Spleen (tissue), 11 donors: ENCODE measurements around the gene ACOT12. TPM values are rescaled to one million over a fixed set of nuclear protein-coding genes. Genes with fewer than 3 reads are reported as not detected.

Source experiments
- DNase-seq: peaks from one replicate; pipeline ENCODE4 v3.0.0-alpha.2; 2020
- H3K27ac ChIP-seq, 8 donors: fragments of 200-600 bp; sonication (generic) in 7 of 8; 1 replicate in 4 of 8; 2 replicates in 4 of 8; pipeline versions ENCODE4 v1.5.0 to v1.8.0; 2016 to 2021; ENCODE audit warnings: inconsistent platforms in 4 of 8, mild to moderate bottlenecking in 4 of 8, moderate library complexity in 1 of 8
- H3K27me3 ChIP-seq, 7 donors: fragments of 200-600 bp; sonication (generic) in 6 of 7; replicated peaks in 1 of 7; 1 replicate in 4 of 7; 2 replicates in 3 of 7; pipeline versions ENCODE4 v1.5.0 to v1.8.0; 2016 to 2021; ENCODE audit warnings: inconsistent platforms in 3 of 7, mild to moderate bottlenecking in 1 of 7
- H3K36me3 ChIP-seq, 6 donors: fragments of 200-600 bp; sonication (generic) in 5 of 6; 1 replicate in 4 of 6; 2 replicates in 2 of 6; pipeline versions ENCODE4 v1.5.0 to v1.8.0; 2016 to 2021; ENCODE audit warnings: inconsistent platforms in 2 of 6
- H3K4me1 ChIP-seq, 6 donors: fragments of 200-600 bp; sonication (generic) in 5 of 6; 1 replicate in 3 of 6; 2 replicates in 3 of 6; pipeline versions ENCODE4 v1.5.0 to v1.8.0; 2016 to 2021; ENCODE audit warnings: inconsistent platforms in 3 of 6
- H3K4me3 ChIP-seq, 8 donors: fragments of 200-600 bp; sonication (generic) in 7 of 8; 1 replicate in 4 of 8; 2 replicates in 4 of 8; pipeline versions ENCODE4 v1.5.0 to v1.8.0; 2016 to 2021; ENCODE audit warnings: inconsistent platforms in 4 of 8, mild to moderate bottlenecking in 4 of 8, moderate library complexity in 2 of 8
- H3K9me3 ChIP-seq, 8 donors: fragments of 200-600 bp; sonication (generic) in 7 of 8; 1 replicate in 4 of 8; 2 replicates in 4 of 8; pipeline versions ENCODE4 v1.5.0 to v1.8.0; 2016 to 2021; ENCODE audit warnings: inconsistent platforms in 4 of 8
- POLR2A ChIP-seq, 3 donors: fragments of 450-650 bp; IDR thresholded peaks; one replicate each; pipeline ENCODE4 v1.5.1; 2017; ENCODE audit warnings: antibody characterized with exemption in 3 of 3, mild to moderate bottlenecking in 1 of 3
- POLR2AphosphoS5 ChIP-seq, 3 donors: sonication (generic); formaldehyde crosslinking; IDR thresholded peaks; one replicate each; pipeline ENCODE4 v1.5.1; 2017; ENCODE audit warnings: antibody characterized with exemption in 3 of 3
- WGBS, 5 donors: extraction: QIAGEN DNeasy Blood & Tissue Kit in 3 of 5; methylation state at CpG; one replicate each; pipeline versions ENCODE4 v1.1.5 to v1.1.7; 2013 to 2018; 5-methylcytosine and 5-hydroxymethylcytosine counted together
- intact Hi-C: fragments of 100-400 bp; cut with DNase I; formaldehyde crosslinking; loops from one replicate; pipeline ENCODE4 v1.15.0; 2023; ENCODE audit warnings: low total_unique reads
- polyA plus RNA-seq, 3 donors: library from polyadenylated mRNA; stranded (reverse); fragments of 200-250 nt; gene quantifications; one replicate each; pipeline ENCODE4 v1.2.1, GENCODE V29; 2013
- total RNA-seq, 7 donors: library from RNA; depleted of rRNA in 3 of 7; stranded (reverse); fragments of >200 nt in 3 of 7; fragmentation: NEBNext Ultra II Directional in 4 of 7; extraction: Animal tissue kit (Norgen Biotek cat#: 25700) in 4 of 7; gene quantifications; one replicate each; pipeline versions ENCODE4 v1.1.0 to v1.2.1, GENCODE V29; 2016 to 2021
- TF ChIP-seq, protein P1 (sequence below), 11 experiments: fragments of 200-600 bp in 7 of 11; fragments of 450-650 bp in 4 of 11; sonication (generic) in 4 of 11; IDR thresholded peaks in 8 of 11; conservative IDR thresholded peaks in 3 of 11; 1 replicate in 7 of 11; 2 replicates in 4 of 11; pipeline versions ENCODE4 v1.4.0 to v1.8.0; 2016 to 2021; ENCODE audit warnings: antibody characterized with exemption in 11 of 11, inconsistent platforms in 4 of 11, mild to moderate bottlenecking in 1 of 11
- donor health status: healthy with polysubstance abuse.
- donor health status: DM: no; HTN: no; CAD: no; lungs with moderate emphysema.
- donor health status: DM: no; HTN: no; CAD: no.
- donor health status: Bipolar disorder and iron deficiency.
- donor health status: healthy.
- donor health status: DM: no; HTN: no; CAD: no.
- donor health status: DM: yes; HTN: yes; CAD: no.

ACOT12 gene
- total and polyA plus RNA-seq, 10 donors, result 0.03 TPM; not detected in 9

DNA sequence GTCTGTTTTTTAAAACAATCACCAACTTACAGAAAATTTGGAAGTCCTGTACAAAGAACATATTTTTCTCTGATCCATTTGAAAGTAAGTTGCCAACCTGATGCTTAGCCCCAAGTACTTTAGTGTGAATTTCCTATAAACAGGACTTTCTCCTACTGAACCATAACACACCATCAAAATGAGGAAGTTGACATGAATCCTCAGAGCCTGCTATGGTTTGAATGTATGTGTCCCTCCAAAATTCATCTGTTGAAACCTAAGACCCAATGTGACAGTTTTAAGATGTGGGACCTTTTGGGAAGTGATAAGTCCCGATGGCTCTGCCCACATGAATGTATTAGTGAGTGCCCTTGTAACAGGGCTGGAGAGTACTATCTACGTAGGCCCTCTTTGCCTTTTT lies 6.4 kb upstream of the ACOT12 start:
- H3K9me3 ChIP-seq, result peaks cover 0 to 2% (median under 1%) of the 10 kb centered on the region in 8 donors
- peaks cover 0 to 30% (median 0%) of the 10 kb centered on the region in 7 donors for H3K27me3 ChIP-seq
- TF ChIP-seq, protein P1, sequence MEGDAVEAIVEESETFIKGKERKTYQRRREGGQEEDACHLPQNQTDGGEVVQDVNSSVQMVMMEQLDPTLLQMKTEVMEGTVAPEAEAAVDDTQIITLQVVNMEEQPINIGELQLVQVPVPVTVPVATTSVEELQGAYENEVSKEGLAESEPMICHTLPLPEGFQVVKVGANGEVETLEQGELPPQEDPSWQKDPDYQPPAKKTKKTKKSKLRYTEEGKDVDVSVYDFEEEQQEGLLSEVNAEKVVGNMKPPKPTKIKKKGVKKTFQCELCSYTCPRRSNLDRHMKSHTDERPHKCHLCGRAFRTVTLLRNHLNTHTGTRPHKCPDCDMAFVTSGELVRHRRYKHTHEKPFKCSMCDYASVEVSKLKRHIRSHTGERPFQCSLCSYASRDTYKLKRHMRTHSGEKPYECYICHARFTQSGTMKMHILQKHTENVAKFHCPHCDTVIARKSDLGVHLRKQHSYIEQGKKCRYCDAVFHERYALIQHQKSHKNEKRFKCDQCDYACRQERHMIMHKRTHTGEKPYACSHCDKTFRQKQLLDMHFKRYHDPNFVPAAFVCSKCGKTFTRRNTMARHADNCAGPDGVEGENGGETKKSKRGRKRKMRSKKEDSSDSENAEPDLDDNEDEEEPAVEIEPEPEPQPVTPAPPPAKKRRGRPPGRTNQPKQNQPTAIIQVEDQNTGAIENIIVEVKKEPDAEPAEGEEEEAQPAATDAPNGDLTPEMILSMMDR (IDR thresholded peaks at IDR 0.05 in 8 of 11, conservative IDR thresholded peaks at IDR 0.05 in 3 of 11), result no peak
- no peak for TF ChIP-seq POLR2A (IDR thresholded peaks at IDR 0.05)
- TF ChIP-seq POLR2AphosphoS5 (IDR thresholded peaks at IDR 0.05), result no peak
- no peaks in the 10 kb centered on the region for H3K36me3 ChIP-seq
- H3K4me3 ChIP-seq, result no peak overlapping the region
- no peak for DNase-seq
- intact Hi-C loops, result no loop called here
- H3K27ac ChIP-seq, result no peak overlapping the region
- no peaks in the 10 kb centered on the region for H3K4me1 ChIP-seq
- WGBS, 5 donors, result 15 to 33% (median 26%) methylated on average over 2 of the region's 2 CpGs

DNA sequence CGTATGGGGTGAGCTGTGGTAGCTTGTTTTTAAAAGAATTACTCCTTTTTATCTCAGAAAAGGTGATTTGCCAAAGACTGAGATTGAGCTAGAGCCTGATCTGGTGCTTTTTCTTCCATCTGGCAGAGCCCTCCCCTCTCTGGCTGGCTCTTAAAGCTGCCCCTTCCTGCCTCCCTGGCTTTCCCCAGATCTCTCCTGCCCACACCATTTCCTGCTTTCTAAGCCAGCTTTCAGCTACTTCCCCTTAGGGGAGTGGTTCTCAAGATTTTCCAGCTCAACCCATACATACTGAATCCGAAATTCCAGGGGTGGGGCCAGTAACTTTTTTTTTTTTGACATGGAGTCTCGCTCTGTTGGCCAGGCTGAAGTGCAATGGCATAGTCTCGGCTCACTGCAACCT lies 4.8 kb upstream of the ACOT12 start:
- DNase-seq, result no peak
- TF ChIP-seq POLR2A (IDR thresholded peaks at IDR 0.05) (no peak), POLR2AphosphoS5 (IDR thresholded peaks at IDR 0.05) (no peak)
- TF ChIP-seq, protein P1 (IDR thresholded peaks at IDR 0.05 in 8 of 11, conservative IDR thresholded peaks at IDR 0.05 in 3 of 11), result no peak
- Histone ChIP-seq H3K36me3 (no peaks in the 10 kb centered on the region), H3K9me3 (peaks cover 0 to 6% (median 1%) of the 10 kb centered on the region in 8 donors), H3K4me1 (peaks cover 0 to 10% (median 6%) of the 10 kb centered on the region in 6 donors), H3K27me3 (peaks cover 0 to 46% (median 8%) of the 10 kb centered on the region in 7 donors), H3K27ac (no peak overlapping the region), H3K4me3 (no peak overlapping the region)
- WGBS, 5 donors, result 56 to 62% (median 61%) methylated on average over 4 of the region's 4 CpGs
- intact Hi-C loops, result no loop called here

DNA sequence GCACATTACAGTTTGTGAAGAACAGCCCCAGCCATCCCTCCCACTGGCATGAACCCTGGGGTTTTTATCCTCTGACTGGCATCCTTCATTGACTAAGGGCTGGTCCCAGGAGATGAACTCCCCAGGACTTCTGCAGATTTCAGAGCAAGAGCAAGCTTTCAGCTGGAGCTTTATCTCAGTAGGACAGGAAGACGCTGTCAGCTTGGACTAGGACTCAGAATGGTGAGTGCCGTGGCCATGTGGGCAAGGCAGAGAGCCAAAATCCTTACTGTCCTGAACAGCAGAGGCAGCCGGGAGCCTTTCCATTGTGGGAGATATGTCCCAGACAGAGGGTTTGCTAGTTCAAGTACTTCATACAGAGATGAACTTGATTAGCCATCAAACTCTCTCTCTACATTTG lies 3.2 kb upstream of the ACOT12 start:
- intact Hi-C loops, result no loop called here
- TF ChIP-seq, protein P1 (IDR thresholded peaks at IDR 0.05 in 8 of 11, conservative IDR thresholded peaks at IDR 0.05 in 3 of 11), result no peak
- no peak for TF ChIP-seq POLR2A (IDR thresholded peaks at IDR 0.05)
- TF ChIP-seq POLR2AphosphoS5 (IDR thresholded peaks at IDR 0.05), result no peak
- no peak for DNase-seq
- H3K4me3 ChIP-seq, result no peak overlapping the region
- peaks cover 0 to 15% (median 11%) of the 10 kb centered on the region in 6 donors for H3K4me1 ChIP-seq
- 10 to 29% (median 17%) methylated on average over 3 of the region's 3 CpGs for WGBS, 5 donors
- H3K27me3 ChIP-seq, result peaks cover 0 to 62% (median 20%) of the 10 kb centered on the region in 7 donors
- H3K27ac ChIP-seq, result no peak overlapping the region
- no peaks in the 10 kb centered on the region for H3K36me3 ChIP-seq
- H3K9me3 ChIP-seq, result peaks cover 0 to 6% (median 1%) of the 10 kb centered on the region in 8 donors

DNA sequence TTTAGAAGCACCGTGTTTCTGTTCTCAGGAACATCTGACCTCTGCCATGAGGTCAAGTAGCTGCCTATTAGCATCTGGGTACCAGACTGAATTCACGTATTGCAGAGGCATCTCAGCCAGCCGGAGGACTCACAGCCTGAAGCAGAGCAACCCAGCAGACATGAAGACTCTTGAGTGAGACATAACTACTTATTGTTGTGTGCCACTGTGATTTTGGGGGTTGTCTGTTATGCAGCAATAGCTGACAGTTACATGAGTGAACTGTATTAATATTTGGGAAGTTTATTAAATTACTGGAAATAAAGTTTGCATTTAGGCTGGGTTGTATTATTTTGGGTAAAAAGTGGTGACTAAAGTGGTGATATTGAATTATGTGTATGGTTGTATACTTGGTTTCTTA lies 1.3 kb upstream of the ACOT12 start:
- DNase-seq, result no peak
- H3K4me1 ChIP-seq, result peaks cover 0 to 15% (median 11%) of the 10 kb centered on the region in 6 donors
- H3K27ac ChIP-seq, result no peak overlapping the region
- TF ChIP-seq POLR2A (IDR thresholded peaks at IDR 0.05) (no peak), POLR2AphosphoS5 (IDR thresholded peaks at IDR 0.05) (no peak)
- TF ChIP-seq, protein P1 (IDR thresholded peaks at IDR 0.05 in 8 of 11, conservative IDR thresholded peaks at IDR 0.05 in 3 of 11), result no peak
- H3K9me3 ChIP-seq, result peaks cover 0 to 6% (median 1%) of the 10 kb centered on the region in 8 donors
- intact Hi-C loops, result no loop called here
- peaks cover 0 to 79% (median 29%) of the 10 kb centered on the region in 7 donors for H3K27me3 ChIP-seq
- no peak overlapping the region for H3K4me3 ChIP-seq
- WGBS, 5 donors, result 78 to 92% (median 86%) methylated on average over 3 of the region's 3 CpGs
- no peaks in the 10 kb centered on the region for H3K36me3 ChIP-seq
